ENCODE results near the gene RILP. TPM values are rescaled to one million over a fixed set of nuclear protein-coding genes. Genes with fewer than 3 reads are reported as not detected.
A peak's percentile ranks its signal among the peaks of the same experiment; 100 is the strongest.

RILP gene, protein sequence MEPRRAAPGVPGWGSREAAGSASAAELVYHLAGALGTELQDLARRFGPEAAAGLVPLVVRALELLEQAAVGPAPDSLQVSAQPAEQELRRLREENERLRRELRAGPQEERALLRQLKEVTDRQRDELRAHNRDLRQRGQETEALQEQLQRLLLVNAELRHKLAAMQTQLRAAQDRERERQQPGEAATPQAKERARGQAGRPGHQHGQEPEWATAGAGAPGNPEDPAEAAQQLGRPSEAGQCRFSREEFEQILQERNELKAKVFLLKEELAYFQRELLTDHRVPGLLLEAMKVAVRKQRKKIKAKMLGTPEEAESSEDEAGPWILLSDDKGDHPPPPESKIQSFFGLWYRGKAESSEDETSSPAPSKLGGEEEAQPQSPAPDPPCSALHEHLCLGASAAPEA
- total RNA-seq, result 10 to 100 TPM; 14.6 to 47.3 (median 23.9) TPM
- long read RNA-seq, result 0 reads

DNA sequence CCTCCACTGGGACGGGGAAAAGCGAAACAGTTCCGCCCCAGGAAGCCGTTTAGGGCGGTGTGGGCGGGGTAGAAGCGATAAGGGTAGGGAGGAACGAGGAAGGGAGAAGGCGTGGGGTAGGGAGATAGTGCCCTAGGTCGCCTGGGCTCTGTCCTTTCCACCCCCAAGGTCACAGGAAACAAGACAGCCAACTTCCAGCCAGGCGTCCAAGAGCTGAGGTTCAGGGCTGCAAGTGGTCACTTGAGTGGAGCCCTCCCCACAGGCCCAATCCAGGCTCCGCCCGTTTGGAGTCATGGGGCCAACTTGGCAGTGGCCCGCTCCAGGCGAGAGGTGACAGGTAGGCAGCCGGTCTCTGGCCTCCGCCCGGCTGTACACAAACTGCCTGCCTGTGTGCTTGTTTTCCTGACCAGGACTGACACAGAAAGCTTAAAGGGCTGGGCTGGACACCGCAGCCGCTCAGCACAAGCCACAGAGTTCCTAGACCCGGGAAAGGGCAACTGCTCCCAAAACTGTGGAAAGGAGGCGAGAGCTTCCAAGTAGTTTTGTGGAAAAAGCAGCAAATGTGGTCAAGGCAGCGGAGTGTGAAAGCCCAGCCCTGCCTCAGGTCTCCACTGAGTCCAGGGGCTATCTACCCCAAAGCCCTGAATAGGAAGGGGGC, at the start of gene RILP:
Gene RILP (minus strand): TSS at position 23 of the 658 bp plus-strand sequence. CDS start 62 bp downstream, outside the sequence.
- Histone ChIP-seq H3K4me3 (peak within 1 kb of the TSS; percentile 81 to 98 (median 88)), H3K9me3 (no peaks in the 10 kb centered on the region), H3K36me3 (peaks cover 17 to 46% (median 36%) of the 10 kb centered on the region in 4 donors), H3K4me1 (peaks cover 0 to 26% (median 16%) of the 10 kb centered on the region in 4 donors), H3K27me3 (no peaks in the 10 kb centered on the region), H3K27ac (peak within 1 kb of the TSS; percentile 87 to 96 (median 92))
- intact Hi-C loops (cut with DNase I), result loop anchor here in 1 of 2 donors (10.0 kb wide), 1 partner anchor 55 kb away; no protein-coding TSS in a partner anchor
- peak; percentile 69 to 80 (median 74) for ATAC-seq
- DNase-seq, result peak; percentile 94 to 98 (median 98)
- TF ChIP-seq, protein P1, sequence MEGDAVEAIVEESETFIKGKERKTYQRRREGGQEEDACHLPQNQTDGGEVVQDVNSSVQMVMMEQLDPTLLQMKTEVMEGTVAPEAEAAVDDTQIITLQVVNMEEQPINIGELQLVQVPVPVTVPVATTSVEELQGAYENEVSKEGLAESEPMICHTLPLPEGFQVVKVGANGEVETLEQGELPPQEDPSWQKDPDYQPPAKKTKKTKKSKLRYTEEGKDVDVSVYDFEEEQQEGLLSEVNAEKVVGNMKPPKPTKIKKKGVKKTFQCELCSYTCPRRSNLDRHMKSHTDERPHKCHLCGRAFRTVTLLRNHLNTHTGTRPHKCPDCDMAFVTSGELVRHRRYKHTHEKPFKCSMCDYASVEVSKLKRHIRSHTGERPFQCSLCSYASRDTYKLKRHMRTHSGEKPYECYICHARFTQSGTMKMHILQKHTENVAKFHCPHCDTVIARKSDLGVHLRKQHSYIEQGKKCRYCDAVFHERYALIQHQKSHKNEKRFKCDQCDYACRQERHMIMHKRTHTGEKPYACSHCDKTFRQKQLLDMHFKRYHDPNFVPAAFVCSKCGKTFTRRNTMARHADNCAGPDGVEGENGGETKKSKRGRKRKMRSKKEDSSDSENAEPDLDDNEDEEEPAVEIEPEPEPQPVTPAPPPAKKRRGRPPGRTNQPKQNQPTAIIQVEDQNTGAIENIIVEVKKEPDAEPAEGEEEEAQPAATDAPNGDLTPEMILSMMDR (IDR thresholded peaks at IDR 0.05), result no peak
- peak; percentile 51 for TF ChIP-seq POLR2A (IDR thresholded peaks at IDR 0.05)
- WGBS (ENCODE audit: insufficient coverage, low coverage, low lambda C conversion rate, missing lambda C conversion rate), result 3% methylated on average over 6 of the region's 23 CpGs

DNA sequence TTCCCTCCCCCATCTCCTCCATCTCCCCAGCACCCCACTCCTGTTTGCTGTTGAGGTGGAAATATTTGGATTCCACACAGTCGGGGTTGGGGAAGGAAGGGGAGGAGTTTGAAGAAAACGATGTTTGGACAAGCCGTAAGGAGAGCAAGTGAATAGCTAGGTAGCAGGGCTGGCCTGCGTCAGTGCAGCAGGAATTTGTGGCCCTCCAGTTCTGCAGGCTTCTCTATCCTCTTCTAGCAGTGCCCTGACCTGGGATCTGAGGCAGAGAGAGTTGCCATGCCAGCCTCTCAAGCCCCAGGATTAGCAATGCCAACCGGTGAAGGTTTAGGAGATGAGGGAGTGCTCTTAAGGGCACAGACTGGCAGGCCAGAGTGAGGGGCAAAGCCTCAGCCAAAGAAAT, 48.0 kb upstream of the RILP start:
- Histone ChIP-seq H3K27me3 (no peaks in the 10 kb centered on the region), H3K27ac (no peak overlapping the region), H3K9me3 (no peaks in the 10 kb centered on the region), H3K4me3 (no peak overlapping the region), H3K4me1 (no peaks in the 10 kb centered on the region), H3K36me3 (no peaks in the 10 kb centered on the region)
- intact Hi-C loops (cut with DNase I), result no loop called here
- WGBS (ENCODE audit: insufficient coverage, low coverage, low lambda C conversion rate, missing lambda C conversion rate), result 39% methylated on average over 4 of the region's 5 CpGs
- DNase-seq (no peak), ATAC-seq (no peak)
- TF ChIP-seq POLR2A (IDR thresholded peaks at IDR 0.05), result no peak
- TF ChIP-seq, protein P1 (IDR thresholded peaks at IDR 0.05), result no peak

DNA sequence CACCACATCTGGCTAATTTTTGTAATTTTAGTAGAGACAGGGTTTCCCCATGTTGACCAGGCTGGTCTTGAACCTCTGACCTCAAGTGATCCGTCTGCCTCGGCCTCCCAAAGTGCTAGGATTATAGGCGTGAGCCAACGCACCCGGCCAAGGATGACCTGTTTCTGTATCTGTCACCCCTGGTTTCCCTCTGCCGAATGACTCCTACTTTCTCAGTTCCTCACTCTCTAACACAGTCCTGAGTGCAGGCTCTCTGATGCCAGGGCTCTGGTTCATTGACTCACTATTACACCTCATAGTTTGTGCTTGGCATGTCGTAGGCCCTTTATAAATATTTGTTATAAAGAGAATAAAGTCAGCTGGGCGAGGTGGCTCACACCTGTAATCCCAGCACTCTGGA, 45.7 kb upstream of the RILP start:
- TF ChIP-seq, protein P1 (IDR thresholded peaks at IDR 0.05), result no peak
- TF ChIP-seq POLR2A (IDR thresholded peaks at IDR 0.05), result no peak
- Histone ChIP-seq H3K4me3 (no peak overlapping the region), H3K9me3 (no peaks in the 10 kb centered on the region), H3K27me3 (no peaks in the 10 kb centered on the region), H3K27ac (no peak overlapping the region), H3K36me3 (no peaks in the 10 kb centered on the region), H3K4me1 (no peaks in the 10 kb centered on the region)
- ATAC-seq, result no peak
- intact Hi-C loops (cut with DNase I), result no loop called here
- DNase-seq, result no peak
- WGBS (ENCODE audit: insufficient coverage, low coverage, low lambda C conversion rate, missing lambda C conversion rate), result 48% methylated on average over 4 of the region's 8 CpGs

DNA sequence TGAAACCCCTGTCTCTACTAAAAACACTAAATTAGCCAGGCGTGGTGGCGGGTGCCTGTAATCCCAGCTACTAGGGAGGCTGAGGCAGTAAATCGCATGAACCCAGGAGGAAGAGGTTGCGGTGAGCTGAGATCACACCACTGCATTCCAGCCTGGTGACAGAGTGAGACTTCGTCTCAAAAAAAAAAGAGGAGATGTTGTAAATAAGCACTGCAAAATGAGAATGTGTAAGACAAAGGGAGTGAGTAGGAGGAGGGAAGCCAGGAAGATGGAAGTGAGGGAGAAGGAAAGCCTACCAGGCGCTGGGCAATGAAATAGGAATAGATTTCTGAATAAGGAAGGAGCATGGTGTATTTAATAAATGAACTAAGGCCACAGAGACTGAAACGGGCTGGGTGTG, 43.7 kb upstream of the RILP start:
- intact Hi-C loops (cut with DNase I), result no loop called here
- Histone ChIP-seq H3K9me3 (no peaks in the 10 kb centered on the region), H3K27me3 (no peaks in the 10 kb centered on the region), H3K36me3 (no peaks in the 10 kb centered on the region), H3K4me1 (no peaks in the 10 kb centered on the region), H3K27ac (no peak overlapping the region), H3K4me3 (no peak overlapping the region)
- WGBS (ENCODE audit: insufficient coverage, low coverage, low lambda C conversion rate, missing lambda C conversion rate), result 75% methylated on average over 7 of the region's 7 CpGs
- ATAC-seq (no peak), DNase-seq (no peak)
- TF ChIP-seq, protein P1 (IDR thresholded peaks at IDR 0.05), result no peak
- TF ChIP-seq POLR2A (IDR thresholded peaks at IDR 0.05), result no peak
